Measurements from ENCODE around the gene WNK4. TPM values are rescaled to one million over a fixed set of nuclear protein-coding genes. Genes with fewer than 3 reads are reported as not detected.

WNK4 gene
- total RNA-seq, 1 experiment from 2014 or later: 2.6 TPM

DNA sequence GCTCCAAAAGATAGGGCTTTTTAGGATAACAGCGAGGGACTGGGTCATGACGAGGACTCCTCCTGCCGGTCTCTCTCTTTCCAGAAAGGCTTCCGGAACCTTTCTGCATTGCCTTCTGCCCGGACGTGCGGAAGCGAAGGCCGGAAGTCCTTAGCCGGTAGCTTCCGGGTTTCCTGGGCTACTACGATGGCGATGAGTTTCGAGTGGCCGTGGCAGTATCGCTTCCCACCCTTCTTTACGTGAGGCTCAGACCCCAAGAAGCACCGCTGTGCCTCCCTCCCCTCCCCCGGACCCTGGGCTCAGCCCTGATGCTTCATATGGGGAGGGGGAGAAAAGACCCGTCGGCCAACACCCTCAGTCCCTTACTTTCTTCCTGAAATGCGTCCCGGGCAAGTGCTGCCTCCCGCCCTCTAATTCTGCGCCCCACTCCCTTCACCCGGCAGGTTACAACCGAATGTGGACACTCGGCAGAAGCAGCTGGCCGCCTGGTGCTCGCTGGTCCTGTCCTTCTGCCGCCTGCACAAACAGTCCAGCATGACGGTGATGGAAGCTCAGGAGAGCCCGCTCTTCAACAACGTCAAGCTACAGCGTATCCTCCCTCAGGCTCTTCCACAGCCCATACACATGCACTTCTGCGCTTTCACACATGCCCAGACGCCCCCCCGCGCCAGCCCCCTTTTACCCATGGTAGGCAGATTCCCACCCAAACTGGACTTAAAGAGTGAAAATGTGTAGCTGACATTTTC, 6.9 kb upstream of the WNK4 start, which contains the start of gene VPS25:
Gene VPS25, plus strand, starts transcription at position 160 of the 746 bp plus-strand sequence. Its CDS starts 27 bp downstream, at position 187.
- H3K23me2 ChIP-seq (ENCODE audit: insufficient read length, low read depth, low read length, poor library complexity, severe bottlenecking): peaks cover 6% of the 10 kb centered on the region
- no peak within 1 kb of the TSS for H4K91ac ChIP-seq (ENCODE audit: insufficient read length, low read depth, low read length)
- Mint-ChIP-seq H3K4me3 (peak within 1 kb of the TSS; percentile 100), H3K27me3 (ENCODE audit: low read depth) (no peaks in the 10 kb centered on the region; the same call in 1 of the 2 replicates), H3K27ac (peak within 1 kb of the TSS; percentile 94 to 98 (median 98)), H3K9me3 (no peaks in the 10 kb centered on the region; a peak in 1 of 5 replicates), H3K4me1 (peaks cover 8 to 11% of the 10 kb centered on the region in 2 experiments), H3K36me3 (ENCODE audit: insufficient read depth in 1 of 3, low read depth in 3 of 3) (peaks cover 4 to 34% (median 30%) of the 10 kb centered on the region in 3 experiments; a peak in 6 of 7 replicates)
- peak within 1 kb of the TSS; percentile 88 for H2AFZ ChIP-seq (ENCODE audit: low read length)
- no peaks in the 10 kb centered on the region for H3K4me1 ChIP-seq (ENCODE audit: insufficient read depth, low read length)
- H3K79me1 ChIP-seq (ENCODE audit: insufficient read depth, low read depth, low read length, poor library complexity, severe bottlenecking): no peaks in the 10 kb centered on the region
- H3K56ac ChIP-seq (ENCODE audit: insufficient read length, low read depth, low read length): no peak within 1 kb of the TSS
- no peak within 1 kb of the TSS for H3K4ac ChIP-seq (ENCODE audit: low read depth, low read length)
- peak within 1 kb of the TSS; percentile 85 for H3K18ac ChIP-seq (ENCODE audit: insufficient read length, low read depth, low read length)
- H2BK15ac ChIP-seq (ENCODE audit: low read depth, low read length): no peak within 1 kb of the TSS
- TF ChIP-seq, protein P1, sequence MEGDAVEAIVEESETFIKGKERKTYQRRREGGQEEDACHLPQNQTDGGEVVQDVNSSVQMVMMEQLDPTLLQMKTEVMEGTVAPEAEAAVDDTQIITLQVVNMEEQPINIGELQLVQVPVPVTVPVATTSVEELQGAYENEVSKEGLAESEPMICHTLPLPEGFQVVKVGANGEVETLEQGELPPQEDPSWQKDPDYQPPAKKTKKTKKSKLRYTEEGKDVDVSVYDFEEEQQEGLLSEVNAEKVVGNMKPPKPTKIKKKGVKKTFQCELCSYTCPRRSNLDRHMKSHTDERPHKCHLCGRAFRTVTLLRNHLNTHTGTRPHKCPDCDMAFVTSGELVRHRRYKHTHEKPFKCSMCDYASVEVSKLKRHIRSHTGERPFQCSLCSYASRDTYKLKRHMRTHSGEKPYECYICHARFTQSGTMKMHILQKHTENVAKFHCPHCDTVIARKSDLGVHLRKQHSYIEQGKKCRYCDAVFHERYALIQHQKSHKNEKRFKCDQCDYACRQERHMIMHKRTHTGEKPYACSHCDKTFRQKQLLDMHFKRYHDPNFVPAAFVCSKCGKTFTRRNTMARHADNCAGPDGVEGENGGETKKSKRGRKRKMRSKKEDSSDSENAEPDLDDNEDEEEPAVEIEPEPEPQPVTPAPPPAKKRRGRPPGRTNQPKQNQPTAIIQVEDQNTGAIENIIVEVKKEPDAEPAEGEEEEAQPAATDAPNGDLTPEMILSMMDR (conservative IDR thresholded peaks at IDR 0.05): peak; percentile 32; the same call in 2 of the 3 replicates
- no peaks in the 10 kb centered on the region for H3K9me3 ChIP-seq (ENCODE audit: control insufficient read depth, low read depth, low read length)
- no peak within 1 kb of the TSS for H2BK12ac ChIP-seq (ENCODE audit: insufficient read length, low read depth, low read length)
- no peaks in the 10 kb centered on the region for H3K27me3 ChIP-seq (ENCODE audit: insufficient read depth, low read length)
- no peaks in the 10 kb centered on the region for H3K79me2 ChIP-seq (ENCODE audit: insufficient read depth, low read length)
- peak within 1 kb of the TSS; percentile 80 for H3K4me2 ChIP-seq (ENCODE audit: insufficient read depth, insufficient read length, low read length)
- DNase-seq: peak; percentile 86
- H3K23ac ChIP-seq (ENCODE audit: insufficient read length, low read depth, low read length): no peak within 1 kb of the TSS
- H4K8ac ChIP-seq (replicated peaks; ENCODE audit: insufficient read length, low read depth, low read length): peak within 1 kb of the TSS; percentile 23
- H4K20me1 ChIP-seq (ENCODE audit: control insufficient read depth, insufficient read depth, insufficient read length): no peaks in the 10 kb centered on the region
- H2BK120ac ChIP-seq (ENCODE audit: low read depth, low read length, poor library complexity, severe bottlenecking): no peak within 1 kb of the TSS
- H3T11ph ChIP-seq (ENCODE audit: low read length): no peak within 1 kb of the TSS
- peak within 1 kb of the TSS; percentile 96 for H3K9ac ChIP-seq (ENCODE audit: extremely low read depth, insufficient read length, low read length)
- H2BK5ac ChIP-seq (ENCODE audit: insufficient read length, low read length): no peak within 1 kb of the TSS
- H3K14ac ChIP-seq (ENCODE audit: insufficient read depth, low read length): peak within 1 kb of the TSS; percentile 95
- H2BK20ac ChIP-seq (ENCODE audit: low read depth, low read length, poor library complexity, severe bottlenecking): no peak within 1 kb of the TSS
- WGBS (ENCODE audit: extremely low coverage, insufficient read length, low lambda C conversion rate): no CpG with 5 or more reads among the region's 39 CpGs
- H4K5ac ChIP-seq (ENCODE audit: insufficient read length, low read depth, low read length): peak within 1 kb of the TSS; percentile 39
- H2AK5ac ChIP-seq (ENCODE audit: insufficient read length, low read length): no peak within 1 kb of the TSS
- H3K27ac ChIP-seq (ENCODE audit: insufficient read length, low read depth, low read length): no peak within 1 kb of the TSS

Data from H9 (cell line).